Endodermal cell (in vitro differentiated cells): ENCODE results near the gene MACC1. TPM values are rescaled to one million over a fixed set of nuclear protein-coding genes. Genes with fewer than 3 reads are reported as not detected.

ENCODE experiments used
- DNase-seq: peaks from one replicate; pipeline ENCODE4 v3.0.0-alpha.2; 2017
- H3K27ac ChIP-seq: 2 replicates; pipeline ENCODE4 v1.5.1; 2013; ENCODE audit warnings: mild to moderate bottlenecking, low read depth, low read length, moderate library complexity
- H3K27me3 ChIP-seq: 2 replicates; pipeline ENCODE4 v1.6.1; 2013; ENCODE audit warnings: mild to moderate bottlenecking, low read length, moderate library complexity; ENCODE audit not compliant: insufficient read depth, control insufficient read depth, poor library complexity, severe bottlenecking
- H3K36me3 ChIP-seq: 2 replicates; pipeline ENCODE4 v1.7.0; 2013; ENCODE audit warnings: mild to moderate bottlenecking, low read length, moderate library complexity; ENCODE audit not compliant: control insufficient read depth, insufficient read depth
- H3K4me1 ChIP-seq: one replicate; pipeline ENCODE4 v1.7.0; 2013; ENCODE audit warnings: low read length; ENCODE audit not compliant: control insufficient read depth, insufficient read depth
- H3K4me3 ChIP-seq: 2 replicates; pipeline ENCODE4 v1.5.1; 2013; ENCODE audit warnings: mild to moderate bottlenecking, low read length, moderate library complexity
- H3K9ac ChIP-seq: 2 replicates; pipeline ENCODE4 v1.6.1; 2013; ENCODE audit warnings: mild to moderate bottlenecking, low read length, moderate library complexity; ENCODE audit not compliant: poor library complexity, severe bottlenecking; ENCODE audit errors: extremely low read depth
- H3K9me3 ChIP-seq: 2 replicates; pipeline ENCODE4 v1.6.1; 2013; ENCODE audit warnings: mild to moderate bottlenecking, low read length, moderate library complexity; ENCODE audit not compliant: control insufficient read depth
- H3K27ac Mint-ChIP-seq: 2 replicates; pipeline ENCODE4 v1.8.0; 2020; ENCODE audit warnings: mixed read lengths
- H3K27me3 Mint-ChIP-seq: 2 replicates; pipeline ENCODE4 v1.8.0; 2021; ENCODE audit warnings: mild to moderate bottlenecking, mixed read lengths; ENCODE audit not compliant: insufficient read depth
- H3K36me3 Mint-ChIP-seq: 2 replicates; pipeline ENCODE4 v1.8.0; 2020; ENCODE audit warnings: low read depth, mixed read lengths
- H3K4me1 Mint-ChIP-seq: 2 replicates; pipeline ENCODE4 v1.8.0; 2020; ENCODE audit warnings: mixed read lengths
- H3K4me3 Mint-ChIP-seq: 2 replicates; pipeline ENCODE4 v1.8.0; 2020; ENCODE audit warnings: mild to moderate bottlenecking, moderate library complexity, mixed read lengths
- H3K9me3 Mint-ChIP-seq: 2 replicates; pipeline ENCODE4 v1.8.0; 2020; ENCODE audit warnings: mild to moderate bottlenecking, mixed read lengths
- WGBS, 2 experiments: methylation state at CpG; one replicate each; pipeline versions ENCODE4 v1.1.5 to v1.1.7; 2013; ENCODE audit warnings: missing lambda C conversion rate in 2 of 2, mixed read lengths in 1 of 2; ENCODE audit not compliant: insufficient coverage in 1 of 2, insufficient read length in 1 of 2; 5-methylcytosine and 5-hydroxymethylcytosine counted together
- total RNA-seq, 2 donors: library from RNA; stranded (reverse); fragmentation: NEBNext Ultra II Directional in 1 of 2; extraction: Animal tissue kit (Norgen Biotek cat#: 25700) in 1 of 2; gene quantifications; 2 replicates in 1 of 2; 3 replicates in 1 of 2; pipeline ENCODE4 v1.2.1, GENCODE V29; 2021
- TF ChIP-seq, protein P1 (sequence below): fragments of 200-600 bp; sonication (generic); conservative IDR thresholded peaks from 2 replicates; pipeline ENCODE4 v1.5.0; 2021; ENCODE audit warnings: antibody characterized with exemption, mild to moderate bottlenecking

MACC1 gene
- total RNA-seq, 2 donors from 2014 or later, result 1.4 to 2.0 TPM

- Mint-ChIP-seq H3K9me3 (peaks cover 6% of the 10 kb centered on the region), H3K4me3 (no peak overlapping the region), H3K27ac (no peak overlapping the region), H3K36me3 (no peaks in the 10 kb centered on the region), H3K4me1 (peaks cover 21% of the 10 kb centered on the region), H3K27me3 (no peaks in the 10 kb centered on the region)
- no peak overlapping the region for H3K4me3 ChIP-seq
- TF ChIP-seq, protein P1, sequence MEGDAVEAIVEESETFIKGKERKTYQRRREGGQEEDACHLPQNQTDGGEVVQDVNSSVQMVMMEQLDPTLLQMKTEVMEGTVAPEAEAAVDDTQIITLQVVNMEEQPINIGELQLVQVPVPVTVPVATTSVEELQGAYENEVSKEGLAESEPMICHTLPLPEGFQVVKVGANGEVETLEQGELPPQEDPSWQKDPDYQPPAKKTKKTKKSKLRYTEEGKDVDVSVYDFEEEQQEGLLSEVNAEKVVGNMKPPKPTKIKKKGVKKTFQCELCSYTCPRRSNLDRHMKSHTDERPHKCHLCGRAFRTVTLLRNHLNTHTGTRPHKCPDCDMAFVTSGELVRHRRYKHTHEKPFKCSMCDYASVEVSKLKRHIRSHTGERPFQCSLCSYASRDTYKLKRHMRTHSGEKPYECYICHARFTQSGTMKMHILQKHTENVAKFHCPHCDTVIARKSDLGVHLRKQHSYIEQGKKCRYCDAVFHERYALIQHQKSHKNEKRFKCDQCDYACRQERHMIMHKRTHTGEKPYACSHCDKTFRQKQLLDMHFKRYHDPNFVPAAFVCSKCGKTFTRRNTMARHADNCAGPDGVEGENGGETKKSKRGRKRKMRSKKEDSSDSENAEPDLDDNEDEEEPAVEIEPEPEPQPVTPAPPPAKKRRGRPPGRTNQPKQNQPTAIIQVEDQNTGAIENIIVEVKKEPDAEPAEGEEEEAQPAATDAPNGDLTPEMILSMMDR, result no peak
- WGBS, 2 experiments, result 78 to 79% methylated on average over 3 to 4 of the region's 4 CpGs
- no peaks in the 10 kb centered on the region for H3K36me3 ChIP-seq
- H3K27me3 ChIP-seq, result no peaks in the 10 kb centered on the region
- no peak overlapping the region for H3K27ac ChIP-seq
- H3K9me3 ChIP-seq, result peaks cover 6% of the 10 kb centered on the region
- DNase-seq, result no peak
- H3K4me1 ChIP-seq, result no peaks in the 10 kb centered on the region
- no peak overlapping the region for H3K9ac ChIP-seq
These were observed 22.7 kb downstream of the MACC1 start for GRCh38 chr7:20194343-20194995.

DNA sequence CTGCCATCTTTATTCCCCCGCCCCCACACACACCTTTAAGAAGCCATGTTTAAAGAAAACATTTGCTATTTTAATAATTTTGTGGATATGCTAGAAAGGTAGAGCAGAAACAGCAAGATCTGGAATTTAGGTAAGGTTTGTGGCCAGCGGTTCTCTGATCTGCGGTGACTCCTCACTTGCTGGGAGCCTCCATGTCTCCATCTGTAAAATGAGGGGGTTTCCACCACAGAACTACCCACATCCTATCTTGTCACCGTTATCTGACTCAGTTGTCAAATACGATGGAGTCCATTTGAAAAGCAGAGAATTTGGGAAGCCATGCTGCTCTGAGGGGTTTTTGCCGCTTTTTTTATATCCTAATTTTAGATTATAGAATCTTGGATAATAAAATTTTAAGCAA lies 23.3 kb downstream of the MACC1 start:
- H3K9ac ChIP-seq, result no peak overlapping the region
- H3K4me1 Mint-ChIP-seq, result peaks cover 20% of the 10 kb centered on the region
- no peaks in the 10 kb centered on the region for H3K36me3 ChIP-seq
- TF ChIP-seq, protein P1, result no peak
- H3K36me3 Mint-ChIP-seq, result no peaks in the 10 kb centered on the region
- H3K27ac Mint-ChIP-seq, result no peak overlapping the region
- peaks cover 8% of the 10 kb centered on the region for H3K9me3 ChIP-seq
- H3K4me3 Mint-ChIP-seq, result no peak overlapping the region
- H3K27me3 Mint-ChIP-seq, result no peaks in the 10 kb centered on the region
- H3K9me3 Mint-ChIP-seq, result peaks cover 10% of the 10 kb centered on the region
- 80 to 94% methylated on average over 1 to 6 of the region's 6 CpGs for WGBS, 2 experiments
- no peak for DNase-seq
- H3K27ac ChIP-seq, result no peak overlapping the region
- H3K4me1 ChIP-seq, result no peaks in the 10 kb centered on the region
- H3K4me3 ChIP-seq, result no peak overlapping the region
- no peaks in the 10 kb centered on the region for H3K27me3 ChIP-seq

DNA sequence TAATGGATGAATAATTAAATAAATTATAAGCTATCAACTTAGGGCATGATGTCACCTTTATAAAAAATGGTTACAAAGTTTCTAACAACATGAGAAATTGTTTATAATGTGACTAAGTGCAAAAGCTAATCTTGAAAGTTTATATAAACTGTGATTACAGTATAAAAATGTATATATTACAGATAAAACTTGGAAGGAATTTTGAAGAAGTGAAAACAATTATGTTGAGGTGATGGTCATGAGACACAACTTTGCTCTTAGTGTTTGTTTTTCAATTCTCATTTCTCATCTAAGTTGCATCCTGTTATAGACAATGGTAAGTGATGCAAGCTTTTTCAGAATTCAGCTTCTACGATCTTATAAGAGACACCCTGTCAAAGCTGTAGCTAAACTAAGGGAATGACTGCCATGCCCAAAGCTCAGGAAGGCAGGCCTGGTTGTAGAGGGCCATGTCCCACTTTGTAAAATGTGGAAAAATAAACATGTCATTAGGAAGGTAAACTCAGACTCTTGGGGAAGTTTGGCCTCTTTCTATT lies 23.9 kb downstream of the MACC1 start:
- Histone ChIP-seq H3K27ac (no peak overlapping the region), H3K4me1 (no peaks in the 10 kb centered on the region), H3K36me3 (no peaks in the 10 kb centered on the region), H3K9me3 (peaks cover 8% of the 10 kb centered on the region), H3K27me3 (no peaks in the 10 kb centered on the region), H3K4me3 (no peak overlapping the region), H3K9ac (no peak overlapping the region)
- WGBS, 2 experiments, result 80 to 90% methylated on average over 1 of the region's 1 CpG
- Mint-ChIP-seq H3K9me3 (peaks cover 10% of the 10 kb centered on the region), H3K4me3 (no peak overlapping the region), H3K4me1 (peaks cover 20% of the 10 kb centered on the region), H3K27me3 (no peaks in the 10 kb centered on the region), H3K27ac (no peak overlapping the region), H3K36me3 (no peaks in the 10 kb centered on the region)
- TF ChIP-seq, protein P1, result no peak
- no peak for DNase-seq
